ENCODE results near the gene L3MBTL4.

Gene L3MBTL4

DNA sequence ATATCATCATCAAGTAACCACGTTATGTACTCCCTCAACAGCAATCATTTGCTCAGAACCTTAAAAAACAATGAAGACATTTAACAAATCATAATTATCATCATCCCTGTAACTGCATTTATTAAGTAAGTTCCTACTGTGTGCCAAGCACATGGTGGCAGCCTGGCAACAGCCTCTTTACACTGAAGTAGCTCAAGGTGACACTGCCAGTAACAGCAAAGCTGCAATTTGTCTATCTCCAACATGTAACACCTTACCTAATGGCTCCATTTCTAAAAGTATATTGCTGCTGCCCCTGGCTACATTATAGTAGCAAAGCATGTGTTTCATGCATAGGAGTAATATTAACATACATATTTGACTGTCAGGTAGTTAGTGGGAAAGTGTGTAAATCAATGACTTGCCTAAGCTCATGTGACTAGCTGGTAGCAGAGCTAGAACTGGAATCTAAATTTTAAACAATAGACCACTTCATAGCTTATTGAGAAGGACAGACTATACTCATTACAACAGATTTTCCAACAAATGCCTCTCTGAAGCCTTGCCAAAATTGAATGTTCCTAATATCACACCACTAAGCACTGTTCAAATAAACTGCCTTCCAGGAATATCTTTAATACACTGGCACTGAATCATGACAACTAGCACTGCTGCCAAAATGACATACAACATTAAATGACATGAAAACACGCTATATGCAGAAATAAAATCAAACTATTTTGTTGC lies 86.7 kb downstream of the L3MBTL4 start:
- TF ChIP-seq, protein P1, sequence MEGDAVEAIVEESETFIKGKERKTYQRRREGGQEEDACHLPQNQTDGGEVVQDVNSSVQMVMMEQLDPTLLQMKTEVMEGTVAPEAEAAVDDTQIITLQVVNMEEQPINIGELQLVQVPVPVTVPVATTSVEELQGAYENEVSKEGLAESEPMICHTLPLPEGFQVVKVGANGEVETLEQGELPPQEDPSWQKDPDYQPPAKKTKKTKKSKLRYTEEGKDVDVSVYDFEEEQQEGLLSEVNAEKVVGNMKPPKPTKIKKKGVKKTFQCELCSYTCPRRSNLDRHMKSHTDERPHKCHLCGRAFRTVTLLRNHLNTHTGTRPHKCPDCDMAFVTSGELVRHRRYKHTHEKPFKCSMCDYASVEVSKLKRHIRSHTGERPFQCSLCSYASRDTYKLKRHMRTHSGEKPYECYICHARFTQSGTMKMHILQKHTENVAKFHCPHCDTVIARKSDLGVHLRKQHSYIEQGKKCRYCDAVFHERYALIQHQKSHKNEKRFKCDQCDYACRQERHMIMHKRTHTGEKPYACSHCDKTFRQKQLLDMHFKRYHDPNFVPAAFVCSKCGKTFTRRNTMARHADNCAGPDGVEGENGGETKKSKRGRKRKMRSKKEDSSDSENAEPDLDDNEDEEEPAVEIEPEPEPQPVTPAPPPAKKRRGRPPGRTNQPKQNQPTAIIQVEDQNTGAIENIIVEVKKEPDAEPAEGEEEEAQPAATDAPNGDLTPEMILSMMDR (IDR thresholded peaks at IDR 0.05; ENCODE audit: low read depth, low read length): no peak
- Histone ChIP-seq H3K9me3 (ENCODE audit: severe bottlenecking) (no peaks in the 10 kb centered on the region), H3K27me3 (ENCODE audit: insufficient read depth, low read depth, severe bottlenecking) (no peaks in the 10 kb centered on the region), H3K36me3 (no peaks in the 10 kb centered on the region), H3K4me3 (ENCODE audit: low read depth, low read length) (no peak overlapping the region), H3K27ac (no peak overlapping the region)
- DNase-seq: no peak

DNA sequence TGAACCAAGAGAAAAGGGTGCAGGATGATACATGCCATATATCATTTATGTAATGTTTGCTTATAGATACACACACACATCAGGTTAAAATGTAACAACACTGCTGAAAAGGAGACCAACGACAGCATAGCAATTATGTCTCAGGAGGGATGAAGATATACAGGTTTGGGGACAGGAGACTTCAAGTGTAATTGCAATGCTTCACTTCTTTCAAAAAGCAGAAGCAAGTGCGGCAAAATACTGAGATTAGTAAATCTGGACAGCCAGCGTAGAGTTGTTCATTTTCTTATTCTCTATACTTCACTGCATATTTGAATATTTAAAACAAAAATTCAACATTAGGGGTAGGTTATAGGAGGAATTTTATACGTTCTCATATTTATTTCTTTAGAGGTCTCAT lies 87.2 kb downstream of the L3MBTL4 start:
- Histone ChIP-seq H3K9me3 (ENCODE audit: severe bottlenecking) (no peaks in the 10 kb centered on the region), H3K27me3 (ENCODE audit: insufficient read depth, low read depth, severe bottlenecking) (no peaks in the 10 kb centered on the region), H3K4me3 (ENCODE audit: low read depth, low read length) (no peak overlapping the region), H3K27ac (no peak overlapping the region), H3K36me3 (no peaks in the 10 kb centered on the region)
- DNase-seq: no peak
- TF ChIP-seq, protein P1 (IDR thresholded peaks at IDR 0.05; ENCODE audit: low read depth, low read length): no peak

DNA sequence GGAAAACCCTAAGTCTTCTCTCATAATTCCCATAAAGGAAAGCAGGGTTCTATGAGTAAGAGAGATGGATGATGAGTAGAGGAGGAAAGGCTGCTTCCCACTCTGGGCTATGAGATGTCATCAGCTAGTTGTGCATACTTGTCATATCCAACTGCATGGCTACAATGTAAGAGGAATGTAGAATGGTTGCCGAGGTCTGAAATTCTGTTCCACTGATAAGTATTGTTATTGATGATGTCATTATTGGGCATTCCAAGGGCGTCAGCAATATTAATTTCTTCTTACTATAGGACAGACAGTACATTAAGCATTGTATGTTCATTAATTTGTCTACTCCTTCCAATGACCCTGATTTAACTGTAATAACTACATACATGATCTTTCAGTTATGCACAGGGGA lies 88.1 kb downstream of the L3MBTL4 start:
- TF ChIP-seq, protein P1 (IDR thresholded peaks at IDR 0.05; ENCODE audit: low read depth, low read length): no peak

GRCh38 chr18:6323319-6323889 lies 91.3 kb downstream of the L3MBTL4 start:
- Histone ChIP-seq H3K27ac (no peak overlapping the region), H3K4me3 (ENCODE audit: low read depth, low read length) (no peak overlapping the region), H3K9me3 (ENCODE audit: severe bottlenecking) (no peaks in the 10 kb centered on the region), H3K27me3 (ENCODE audit: insufficient read depth, low read depth, severe bottlenecking) (no peaks in the 10 kb centered on the region), H3K36me3 (no peaks in the 10 kb centered on the region)
- DNase-seq: no peak
- TF ChIP-seq, protein P1 (IDR thresholded peaks at IDR 0.05; ENCODE audit: low read depth, low read length): no peak

More for the DNA sequence above, 88.1 kb downstream of the L3MBTL4 start:
- no peaks in the 10 kb centered on the region for H3K27me3 ChIP-seq (ENCODE audit: insufficient read depth, low read depth, severe bottlenecking)
- H3K4me3 ChIP-seq (ENCODE audit: low read depth, low read length): no peak overlapping the region
- H3K36me3 ChIP-seq: no peaks in the 10 kb centered on the region
- DNase-seq: no peak
- no peak overlapping the region for H3K27ac ChIP-seq
- H3K9me3 ChIP-seq (ENCODE audit: severe bottlenecking): no peaks in the 10 kb centered on the region

- TF ChIP-seq, protein P1 (IDR thresholded peaks at IDR 0.05; ENCODE audit: low read depth, low read length): no peak
- H3K9me3 ChIP-seq (ENCODE audit: severe bottlenecking): no peaks in the 10 kb centered on the region
- no peaks in the 10 kb centered on the region for H3K27me3 ChIP-seq (ENCODE audit: insufficient read depth, low read depth, severe bottlenecking)
- DNase-seq: no peak
- no peak overlapping the region for H3K4me3 ChIP-seq (ENCODE audit: low read depth, low read length)
- no peak overlapping the region for H3K27ac ChIP-seq
- H3K36me3 ChIP-seq: no peaks in the 10 kb centered on the region
Observed at GRCh38 chr18:6315517-6316331, 99.0 kb downstream of the L3MBTL4 start.

Data from WERI-Rb-1 (cell line).